Stomach (tissue), 9 donors: ENCODE results near the gene LRRC74A. TPM values are rescaled to one million over a fixed set of nuclear protein-coding genes. Genes with fewer than 3 reads are reported as not detected.

Source experiments
- DNase-seq, 2 donors: peaks; one replicate each; pipeline versions ENCODE4 v3.0.0 to v3.0.0-alpha.2; 2013 to 2019
- H3K27ac ChIP-seq, 5 donors: fragments of 200-600 bp in 4 of 5; sonication (generic) in 4 of 5; one replicate each; pipeline ENCODE4 v1.5.1; 2013 to 2019; ENCODE audit warnings: mild to moderate bottlenecking in 1 of 5, moderate library complexity in 1 of 5
- H3K27me3 ChIP-seq, 3 donors: fragments of 200-600 bp; sonication (generic); one replicate each; pipeline ENCODE4 v1.5.1; 2017 to 2019; ENCODE audit warnings: mixed run types in 1 of 3
- H3K36me3 ChIP-seq, 4 donors: fragments of 200-600 bp; sonication (generic); 1 replicate in 3 of 4; 2 replicates in 1 of 4; pipeline ENCODE4 v1.5.1; 2016 to 2019
- H3K4me1 ChIP-seq, 4 donors: fragments of 200-600 bp; sonication (generic); one replicate each; pipeline ENCODE4 v1.5.1; 2016 to 2019
- H3K4me3 ChIP-seq, 4 donors: fragments of 200-600 bp; sonication (generic) in 3 of 4; one replicate each; pipeline ENCODE4 v1.5.1; 2016 to 2019; ENCODE audit warnings: mild to moderate bottlenecking in 1 of 4
- H3K9me3 ChIP-seq, 4 donors: fragments of 200-600 bp; sonication (generic); one replicate each; pipeline ENCODE4 v1.5.1; 2016 to 2019
- CTCF ChIP-seq, 7 experiments: fragments of 450-650 bp in 4 of 7; fragments of 200-600 bp in 3 of 7; sonication (generic) in 3 of 7; IDR thresholded peaks; one replicate each; pipeline ENCODE4 v1.5.1; 2016 to 2019; ENCODE audit warnings: antibody characterized with exemption in 7 of 7, control low read depth in 2 of 7, mild to moderate bottlenecking in 1 of 7
- EP300 ChIP-seq: sonication (generic); formaldehyde crosslinking; IDR thresholded peaks from one replicate; pipeline ENCODE4 v1.6.1; 2017; ENCODE audit warnings: antibody characterized with exemption
- POLR2A ChIP-seq, 4 donors: fragments of 450-650 bp; IDR thresholded peaks; one replicate each; pipeline ENCODE4 v1.6.1; 2016; ENCODE audit warnings: antibody characterized with exemption in 4 of 4, control low read depth in 2 of 4, mild to moderate bottlenecking in 1 of 4, moderate library complexity in 1 of 4
- POLR2AphosphoS5 ChIP-seq, 3 donors: sonication (generic); formaldehyde crosslinking; IDR thresholded peaks; one replicate each; pipeline ENCODE4 v1.6.1; 2016; ENCODE audit warnings: antibody characterized with exemption in 3 of 3
- WGBS, 5 donors: extraction: QIAGEN DNeasy Blood & Tissue Kit in 3 of 5; methylation state at CpG; one replicate each; pipeline versions ENCODE4 v1.1.5 to v1.1.7; 2013 to 2018; 5-methylcytosine and 5-hydroxymethylcytosine counted together
- intact Hi-C: fragments of 100-400 bp; cut with DNase I; formaldehyde crosslinking; loops from one replicate; pipeline ENCODE4 v1.15.1; 2023; ENCODE audit warnings: low total_unique reads
- polyA plus RNA-seq, 3 donors: library from polyadenylated mRNA; stranded (reverse); fragments of 200-250 nt; gene quantifications; one replicate each; pipeline ENCODE4 v1.2.3, GENCODE V29; 2013
- total RNA-seq, 5 donors: library from RNA; depleted of rRNA; stranded (reverse); fragments of >200 nt; gene quantifications; one replicate each; pipeline versions ENCODE4 v1.1.0 to v1.2.3, GENCODE V29; 2014 to 2016
- donor health status: healthy with polysubstance abuse.
- donor health status: Bipolar disorder and iron deficiency.
- donor health status: healthy.

Gene LRRC74A
- total and polyA plus RNA-seq, 8 donors = not detected

- intact Hi-C loops = no loop called here
Measured at GRCh38 chr14:76781648-76782051, 44.6 kb upstream of the LRRC74A start.

GRCh38 chr14:76782115-76782884, 43.9 kb upstream of the LRRC74A start:
- peaks cover 0 to 33% (median 6%) of the 10 kb centered on the region in 4 donors for H3K4me1 ChIP-seq
- no peaks in the 10 kb centered on the region for H3K9me3 ChIP-seq
- no peak overlapping the region for H3K4me3 ChIP-seq
- H3K27ac ChIP-seq = peak overlapping the region in 2 of 5 donors; percentile 42
- peaks cover 0 to 61% (median 52%) of the 10 kb centered on the region in 4 donors for H3K36me3 ChIP-seq
- WGBS, 5 donors = 74 to 88% (median 85%) methylated on average over 6 to 10 of the region's 10 CpGs
- intact Hi-C loops = no loop called here
- no peak for TF ChIP-seq CTCF (IDR thresholded peaks at IDR 0.05)
- TF ChIP-seq EP300 = no peak
- no peak for TF ChIP-seq POLR2AphosphoS5 (IDR thresholded peaks at IDR 0.05)
- no peak for TF ChIP-seq POLR2A (IDR thresholded peaks at IDR 0.05)
- H3K27me3 ChIP-seq = no peaks in the 10 kb centered on the region
- DNase-seq = no peak

More at GRCh38 chr14:76781648-76782051, 44.6 kb upstream of the LRRC74A start:
- H3K36me3 ChIP-seq = peaks cover 0 to 54% (median 45%) of the 10 kb centered on the region in 4 donors
- H3K27ac ChIP-seq = peak overlapping the region in 1 of 5 donors; percentile 10
- no peak overlapping the region for H3K4me3 ChIP-seq
- DNase-seq = no peak
- no peaks in the 10 kb centered on the region for H3K27me3 ChIP-seq
- TF ChIP-seq POLR2AphosphoS5 (IDR thresholded peaks at IDR 0.05) = no peak
- peaks cover 0 to 36% (median 6%) of the 10 kb centered on the region in 4 donors for H3K4me1 ChIP-seq
- H3K9me3 ChIP-seq = no peaks in the 10 kb centered on the region
- WGBS, 5 donors = 70 to 87% (median 79%) methylated on average over 2 of the region's 2 CpGs

GRCh38 chr14:76782885-76783566, 43.2 kb upstream of the LRRC74A start:
- Histone ChIP-seq H3K9me3 (no peaks in the 10 kb centered on the region), H3K4me1 (peaks cover 0 to 33% (median 6%) of the 10 kb centered on the region in 4 donors), H3K4me3 (no peak overlapping the region), H3K27me3 (no peaks in the 10 kb centered on the region), H3K36me3 (peaks cover under 1 to 68% (median 59%) of the 10 kb centered on the region in 4 donors), H3K27ac (peak overlapping the region in 2 of 5 donors; percentile 42)
- DNase-seq = no peak
- WGBS, 5 donors = 56 to 69% (median 58%) methylated on average over 8 to 9 of the region's 9 CpGs
- no peak for TF ChIP-seq CTCF (IDR thresholded peaks at IDR 0.05)
- no peak for TF ChIP-seq POLR2AphosphoS5 (IDR thresholded peaks at IDR 0.05)
- TF ChIP-seq POLR2A (IDR thresholded peaks at IDR 0.05) = no peak
- TF ChIP-seq EP300 = no peak
- intact Hi-C loops = no loop called here

GRCh38 chr14:76784266-76784874, 41.8 kb upstream of the LRRC74A start:
- H3K9me3 ChIP-seq = no peaks in the 10 kb centered on the region
- H3K27me3 ChIP-seq = no peaks in the 10 kb centered on the region
- 76 to 93% (median 81%) methylated on average over 4 to 6 of the region's 6 CpGs for WGBS, 5 donors
- no peak for TF ChIP-seq POLR2AphosphoS5 (IDR thresholded peaks at IDR 0.05)
- TF ChIP-seq CTCF (IDR thresholded peaks at IDR 0.05) = no peak
- no peak for TF ChIP-seq EP300
- TF ChIP-seq POLR2A (IDR thresholded peaks at IDR 0.05) = no peak
- no peak overlapping the region for H3K4me3 ChIP-seq
- no peak overlapping the region for H3K27ac ChIP-seq
- peaks cover 0 to 33% (median 6%) of the 10 kb centered on the region in 4 donors for H3K4me1 ChIP-seq
- peaks cover 14 to 79% (median 68%) of the 10 kb centered on the region in 4 donors for H3K36me3 ChIP-seq
- intact Hi-C loops = no loop called here
- peak in 1 of 2 donors; percentile 13 for DNase-seq
